GM21723 (cell line): ENCODE data around the gene TIMD4.
"Not testable (repeated sequence)": the region's sequence is repeated elsewhere in the genome, so short reads cannot be mapped to it uniquely, and the experiment has no call there.

ENCODE experiments used
- ATAC-seq: cut with Tn5 transposase; IDR thresholded peaks from one replicate; pipeline ENCODE4 v1.9.1; 2021; ENCODE audit warnings: mild to moderate bottlenecking, moderate library complexity; ENCODE audit not compliant: unreplicated experiment

The TIMD4 gene

DNA sequence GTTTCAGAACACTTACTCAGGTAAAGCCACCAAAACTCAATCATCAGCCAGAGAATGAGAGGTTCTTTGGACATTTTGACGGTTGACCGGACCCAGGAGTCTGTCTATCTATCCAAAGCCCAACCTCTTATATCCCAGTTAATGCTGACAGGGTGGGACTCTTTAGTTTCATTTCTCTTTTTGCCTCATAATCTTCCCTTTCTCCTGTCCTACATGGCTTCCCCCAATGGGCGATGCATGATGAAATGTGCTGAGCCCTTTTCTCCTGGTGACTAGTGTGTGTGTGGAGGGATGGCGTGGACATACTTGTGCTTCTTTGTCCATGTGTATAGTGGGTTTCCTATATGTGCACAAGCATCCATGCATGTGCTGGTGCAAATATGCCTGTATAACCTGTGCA is at the start of gene TIMD4:
TIMD4 (minus strand) TSS at position 102 of the 400 bp plus-strand sequence; CDS start at position 74, 28 bp downstream.
- no peak for ATAC-seq

- no peak for ATAC-seq
Measured at GRCh38 chr5:157006262-157006661, 43.2 kb upstream of the TIMD4 start.

DNA sequence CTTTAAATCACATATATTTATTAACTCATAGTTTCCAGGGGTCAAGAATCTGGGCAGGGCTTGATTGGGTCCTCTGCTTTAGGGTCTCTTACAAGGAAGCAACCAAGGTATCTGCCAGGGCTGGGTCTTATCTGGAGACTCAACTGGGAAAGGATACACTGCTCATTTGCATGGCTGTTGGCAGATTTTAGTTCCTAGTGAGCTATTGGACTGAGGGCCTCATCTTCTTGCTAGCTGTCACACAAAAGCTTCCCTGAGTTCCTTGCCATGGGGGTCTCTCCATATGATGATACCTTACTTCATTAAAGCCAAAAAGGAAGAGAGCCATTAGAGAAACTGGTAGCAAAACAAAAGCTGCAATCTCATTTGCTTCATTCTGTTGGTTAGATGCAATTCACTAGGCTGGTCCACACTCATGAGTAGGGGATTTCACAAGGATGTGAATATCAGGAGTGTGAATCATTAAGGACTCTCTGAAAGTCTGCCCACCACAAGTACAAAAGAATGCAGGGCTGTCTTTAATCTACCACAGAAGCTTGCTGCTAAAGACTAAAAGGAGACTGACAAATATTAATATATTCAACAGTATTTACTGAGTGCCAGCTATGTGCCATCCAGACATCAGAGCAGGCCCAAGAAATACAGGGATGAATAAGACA is 42.0 kb upstream of the TIMD4 start:
- ATAC-seq, result no peak

- no peak for ATAC-seq
Measured at GRCh38 chr5:156991714-156992113, 28.7 kb upstream of the TIMD4 start.

GRCh38 chr5:156984064-156984463 is 21.0 kb upstream of the TIMD4 start:
- no peak for ATAC-seq

DNA sequence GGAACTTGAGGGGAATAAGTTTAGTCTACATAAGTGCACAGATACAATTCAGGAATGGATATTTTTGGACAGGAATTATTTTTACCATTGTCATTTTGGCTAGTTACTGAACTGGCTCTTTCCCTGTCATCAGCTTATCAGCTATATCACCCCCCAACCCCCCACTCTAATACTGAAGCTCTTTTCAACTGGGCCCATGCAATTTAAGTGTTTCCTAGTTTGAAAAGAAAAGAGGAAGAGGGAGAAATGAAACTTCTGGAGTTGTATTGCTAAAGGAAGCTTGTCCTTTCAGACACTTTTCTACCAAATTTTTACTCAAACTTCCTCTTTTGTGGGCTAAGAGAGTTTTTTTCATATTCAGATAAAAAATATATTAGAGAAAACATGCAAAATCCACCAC is 18.5 kb upstream of the TIMD4 start:
- ATAC-seq, result no peak

DNA sequence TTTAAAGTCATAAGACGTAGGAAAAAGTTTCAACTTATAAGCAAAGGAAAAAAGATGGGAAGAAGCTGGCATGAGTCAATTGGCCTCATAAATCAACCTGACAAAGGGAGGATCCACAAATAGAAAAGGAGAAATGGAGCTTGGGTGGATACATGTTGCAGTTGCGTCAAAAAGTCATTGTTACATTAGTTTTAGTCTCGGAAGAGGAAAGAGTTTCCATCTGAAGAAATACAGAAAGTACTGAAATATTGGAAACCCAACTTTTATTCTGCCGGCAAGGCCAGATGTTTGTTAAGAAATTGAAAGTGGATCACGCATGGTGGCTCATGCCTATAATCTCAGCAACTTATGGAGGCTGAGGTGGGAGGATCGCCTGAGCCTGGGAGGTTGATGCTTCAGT is 11.3 kb upstream of the TIMD4 start:
- no peak for ATAC-seq

- no peak for ATAC-seq
Measured at GRCh38 chr5:156971848-156972525, 9.0 kb upstream of the TIMD4 start.

DNA sequence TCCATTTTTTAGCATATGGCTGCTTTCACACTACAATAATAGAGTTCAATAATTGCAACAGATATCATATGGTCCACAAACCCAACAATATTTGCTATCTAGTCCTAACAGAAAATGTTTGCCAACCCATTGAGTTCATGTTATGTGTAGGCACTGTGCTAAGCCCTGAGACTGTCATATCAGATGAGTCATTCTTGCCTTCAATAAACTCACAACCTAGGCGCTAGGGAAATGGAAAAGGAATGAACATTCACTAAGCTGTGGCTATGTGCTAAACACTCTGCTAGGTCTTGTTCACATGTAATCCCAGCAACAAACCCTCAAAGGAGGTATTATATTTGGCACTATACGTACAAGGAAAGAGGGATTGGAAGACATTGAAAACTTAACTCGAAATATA is 8.4 kb upstream of the TIMD4 start:
- ATAC-seq, result no peak

GRCh38 chr5:156967386-156967785 is 4.4 kb upstream of the TIMD4 start:
- ATAC-seq, result not testable (repeated sequence)

DNA sequence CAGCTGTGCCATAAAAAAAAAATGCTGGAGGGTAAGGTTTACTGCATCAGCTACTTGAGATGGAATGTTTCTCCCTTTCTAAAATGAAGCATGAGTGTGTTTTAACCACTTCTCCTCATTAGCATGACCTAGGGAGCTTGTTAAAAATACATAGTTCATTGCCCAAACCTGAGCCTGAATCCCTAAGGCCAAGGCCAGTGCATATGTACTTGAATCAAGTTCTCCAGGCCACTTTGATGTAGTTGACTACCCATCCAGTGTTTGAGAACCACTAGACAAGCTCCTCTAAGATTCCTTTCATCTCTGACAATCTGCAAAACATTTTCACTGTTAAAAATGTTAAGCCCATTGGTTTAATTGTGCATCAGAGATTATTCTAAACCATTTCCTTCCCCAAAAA is 6.7 kb downstream of the TIMD4 start:
- no peak for ATAC-seq

- no peak for ATAC-seq
Measured at GRCh38 chr5:156951359-156951758, 11.7 kb downstream of the TIMD4 start.

DNA sequence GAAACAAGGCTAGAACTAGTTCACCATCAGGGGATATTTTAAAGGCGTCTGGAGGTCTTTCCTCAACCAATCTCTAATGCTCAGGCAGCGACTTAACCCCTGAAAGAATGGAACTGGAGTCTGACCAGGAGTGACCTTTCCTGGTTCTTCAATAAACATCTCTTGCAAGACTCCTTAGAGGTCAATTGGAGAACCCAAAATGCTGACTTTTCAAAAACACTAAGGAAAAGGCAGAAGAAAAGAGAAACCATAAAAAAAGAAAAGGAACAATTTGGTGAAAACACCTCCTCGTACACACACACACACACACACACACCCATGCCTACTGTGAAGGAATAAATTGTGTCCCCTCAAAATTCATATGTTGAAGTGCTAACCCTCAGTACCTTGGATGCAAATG is 12.3 kb downstream of the TIMD4 start:
- no peak for ATAC-seq

DNA sequence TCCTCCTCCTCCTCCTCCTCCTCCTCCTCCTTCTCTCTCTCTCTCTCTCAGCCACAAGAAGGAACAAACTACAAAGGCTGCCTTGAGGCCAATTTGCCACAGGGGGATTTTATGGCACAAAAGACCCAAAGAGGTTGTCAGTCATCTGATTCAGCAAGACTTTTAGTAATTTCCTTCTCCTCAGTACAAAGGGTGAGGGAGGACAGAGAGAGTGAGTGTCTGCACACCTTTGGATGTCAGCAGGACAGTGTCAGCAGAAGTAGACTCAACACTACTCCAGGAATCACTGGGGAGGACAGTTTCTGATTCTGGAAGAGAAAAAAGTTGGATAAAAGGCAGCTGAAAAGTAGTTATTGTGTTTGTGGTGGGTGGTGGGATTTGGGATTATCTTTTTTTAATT is 13.6 kb downstream of the TIMD4 start:
- ATAC-seq, result no peak

DNA sequence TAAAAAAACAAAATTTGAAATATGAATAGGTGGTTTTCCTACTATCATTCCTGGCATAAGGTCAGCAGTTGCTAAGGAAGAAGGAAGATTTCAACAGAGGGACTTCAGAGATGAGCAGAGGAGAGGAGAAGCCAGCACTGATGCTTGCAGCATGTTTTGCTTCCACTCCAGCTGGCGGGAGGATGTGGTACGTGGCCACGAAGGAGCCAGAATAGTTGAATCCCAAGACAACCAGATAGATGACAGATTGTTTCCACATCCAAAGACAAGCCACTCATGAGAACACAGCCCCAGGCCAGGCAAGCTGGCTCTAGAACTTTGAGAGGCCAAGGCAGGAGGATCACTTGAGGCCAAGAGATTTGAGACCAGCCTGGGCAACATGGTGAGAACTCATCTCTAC is 15.1 kb downstream of the TIMD4 start:
- ATAC-seq, result no peak

- ATAC-seq, result peak; percentile 97
Measured at GRCh38 chr5:156942064-156942463, 21.0 kb downstream of the TIMD4 start.

DNA sequence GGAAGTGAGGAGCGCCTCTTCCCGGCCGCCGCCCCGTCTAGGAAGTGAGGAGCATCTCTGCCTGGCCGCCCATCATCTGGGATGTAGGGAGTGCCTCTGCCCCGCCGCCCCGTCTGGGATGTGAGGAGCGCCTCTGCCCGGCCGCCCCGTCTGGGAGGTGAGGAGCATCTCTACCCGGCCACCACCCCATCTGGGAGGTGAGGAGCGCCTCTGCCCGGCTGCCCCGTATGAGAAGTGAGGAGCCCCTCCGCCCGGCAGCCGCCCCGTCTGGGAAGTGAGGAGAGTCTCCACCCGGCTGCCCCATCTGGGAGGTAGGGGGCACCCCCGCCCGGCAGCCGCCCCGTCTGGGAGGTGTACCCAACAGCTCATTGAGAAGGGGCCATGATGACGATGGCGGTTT is 22.6 kb downstream of the TIMD4 start:
- ATAC-seq, result not testable (repeated sequence)

GRCh38 chr5:156936972-156937371 is 26.1 kb downstream of the TIMD4 start:
- no peak for ATAC-seq

- ATAC-seq, result no peak
Measured at GRCh38 chr5:156934450-156935211, 28.4 kb downstream of the TIMD4 start.

DNA sequence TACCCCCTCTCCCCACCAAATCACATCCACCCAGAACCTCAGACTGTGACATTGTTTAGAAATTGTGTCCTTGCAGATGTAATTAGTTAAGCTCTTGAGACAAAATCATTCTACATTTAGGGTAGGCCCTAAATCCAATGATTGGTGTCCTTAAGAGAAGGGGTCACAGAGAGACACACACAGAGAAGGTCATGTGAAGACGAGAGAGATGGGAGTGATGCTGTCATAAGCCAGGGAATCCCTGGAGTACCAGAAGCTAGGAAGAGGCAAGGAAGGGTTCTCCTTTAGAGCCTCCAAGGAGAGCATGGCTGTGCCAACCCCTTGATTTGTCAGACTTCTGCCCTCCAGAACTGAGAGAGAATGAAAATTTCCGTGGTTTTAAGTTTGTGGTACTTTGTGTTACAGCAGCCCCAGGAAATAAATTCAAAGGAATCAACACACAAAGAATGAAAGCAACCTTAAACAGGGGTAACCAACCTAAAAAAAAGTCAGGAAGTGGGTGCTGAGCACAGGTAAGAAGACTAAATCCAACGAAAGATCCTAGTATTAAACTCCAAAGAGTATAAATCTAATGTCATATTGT is 33.6 kb downstream of the TIMD4 start:
- no peak for ATAC-seq

DNA sequence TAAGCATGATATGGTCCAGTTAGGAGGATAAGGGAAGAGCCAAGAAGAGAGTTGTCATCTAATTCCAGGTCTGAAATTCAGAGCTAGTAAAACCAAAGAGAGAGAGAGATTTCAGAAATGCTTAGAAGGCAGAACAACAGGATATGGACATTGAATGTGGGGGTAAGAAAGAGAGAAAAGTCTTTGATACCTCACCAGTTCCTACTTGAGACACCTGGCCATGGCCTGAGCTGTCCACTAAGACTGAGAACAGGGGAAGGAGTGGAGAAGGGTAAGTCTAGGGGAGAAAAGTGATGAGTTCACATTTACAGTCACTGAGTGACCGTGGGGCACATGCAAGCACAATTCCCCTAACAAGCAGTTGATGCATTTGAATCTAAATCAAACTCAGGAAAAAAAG is 35.5 kb downstream of the TIMD4 start:
- no peak for ATAC-seq

DNA sequence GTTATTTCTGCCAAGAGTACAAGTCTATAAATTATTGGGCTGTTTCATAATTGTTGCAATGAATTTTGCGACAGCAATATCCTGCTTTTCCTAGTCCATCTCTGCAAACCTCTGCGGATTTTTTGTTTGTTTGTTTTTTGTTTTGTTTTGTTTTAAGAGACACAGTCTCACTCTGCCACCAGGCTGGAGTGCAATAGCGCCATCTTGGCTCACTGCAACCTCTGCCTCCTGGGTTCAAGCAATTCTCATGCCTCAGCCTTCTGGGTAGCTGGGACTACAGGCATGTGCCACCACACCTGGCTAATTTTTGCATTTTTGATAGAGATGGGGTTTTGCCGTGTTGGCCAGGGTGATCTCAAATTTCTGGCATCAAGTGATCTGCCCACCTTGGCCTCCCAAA is 37.3 kb downstream of the TIMD4 start:
- ATAC-seq, result not testable (repeated sequence)
